SH-SY5Y (cell line): ENCODE results near the gene DUOX1.

Source experiments
- GATA2 ChIP-seq: IDR thresholded peaks from 2 replicates; pipeline ENCODE4 v1.6.1; 2011; ENCODE audit warnings: mild to moderate bottlenecking, low read depth, low read length
- GATA3 ChIP-seq: IDR thresholded peaks from 2 replicates; pipeline ENCODE4 v1.6.1; 2011; ENCODE audit warnings: low read depth, mild to moderate bottlenecking, low read length, moderate library complexity

GRCh38 chr15:45205192-45205591, 75.4 kb downstream of the DUOX1 start:
- TF ChIP-seq GATA2 (no peak), GATA3 (no peak)
